GM18526 (cell line): ENCODE measurements around the gene DDR2.

Experiments used
- POLR2A ChIP-seq: IDR thresholded peaks from 3 replicates; pipeline ENCODE4 v1.6.1; 2011; ENCODE audit not compliant: insufficient read length; ENCODE audit errors: extremely low read depth

The DDR2 gene

DNA sequence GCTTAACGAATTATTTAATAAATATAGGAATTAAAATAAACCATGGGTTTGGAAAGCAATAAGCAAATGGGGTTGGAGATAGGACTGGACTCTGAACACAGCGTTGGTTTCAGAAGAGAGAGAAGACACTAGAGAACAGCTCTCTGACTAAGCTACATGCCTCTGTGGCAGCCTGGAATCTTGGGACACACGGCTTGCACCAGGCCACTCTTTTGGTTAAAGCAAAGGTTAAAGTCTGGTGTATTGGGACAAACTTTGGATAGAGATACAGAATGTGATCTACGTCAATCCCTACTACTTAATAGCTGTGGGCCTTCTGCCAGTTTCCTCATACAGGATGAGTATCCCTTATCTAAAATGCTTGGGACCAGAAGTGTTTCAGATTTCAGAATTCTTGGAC, 108.5 kb downstream of the DDR2 start:
- no peak for TF ChIP-seq POLR2A

GRCh38 chr1:162741574-162741973, 109.3 kb downstream of the DDR2 start:
- no peak for TF ChIP-seq POLR2A

DNA sequence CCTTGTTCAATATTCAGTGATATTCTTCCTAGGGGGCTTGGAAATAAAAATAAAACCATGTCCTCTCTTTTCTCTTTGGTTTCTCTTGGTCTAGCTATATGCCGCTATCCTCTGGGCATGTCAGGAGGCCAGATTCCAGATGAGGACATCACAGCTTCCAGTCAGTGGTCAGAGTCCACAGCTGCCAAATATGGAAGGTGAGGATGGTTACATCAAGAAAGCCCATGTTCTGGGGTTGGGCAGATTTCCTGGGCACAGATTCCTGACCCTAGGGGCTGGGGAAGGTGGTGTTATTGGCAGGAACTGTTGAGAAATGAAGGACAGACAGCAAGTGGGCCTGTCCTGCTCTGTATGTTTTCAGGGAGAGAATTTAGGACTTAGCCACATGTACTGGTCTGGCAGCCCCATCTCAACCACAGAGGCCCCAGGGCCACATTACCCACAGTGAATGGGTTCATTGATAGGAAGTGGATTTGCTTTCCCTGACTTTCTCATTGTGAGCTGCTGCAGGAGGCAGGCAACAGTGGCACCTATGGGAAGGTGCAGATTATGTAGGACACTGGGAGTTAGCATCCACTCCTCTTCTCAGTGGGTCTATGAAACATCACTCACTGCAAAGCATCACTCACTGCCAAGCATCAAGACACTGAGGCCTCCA, 120.9 kb downstream of the DDR2 start:
- TF ChIP-seq POLR2A: no peak

GRCh38 chr1:162753998-162754585, 121.8 kb downstream of the DDR2 start:
- no peak for TF ChIP-seq POLR2A

DNA sequence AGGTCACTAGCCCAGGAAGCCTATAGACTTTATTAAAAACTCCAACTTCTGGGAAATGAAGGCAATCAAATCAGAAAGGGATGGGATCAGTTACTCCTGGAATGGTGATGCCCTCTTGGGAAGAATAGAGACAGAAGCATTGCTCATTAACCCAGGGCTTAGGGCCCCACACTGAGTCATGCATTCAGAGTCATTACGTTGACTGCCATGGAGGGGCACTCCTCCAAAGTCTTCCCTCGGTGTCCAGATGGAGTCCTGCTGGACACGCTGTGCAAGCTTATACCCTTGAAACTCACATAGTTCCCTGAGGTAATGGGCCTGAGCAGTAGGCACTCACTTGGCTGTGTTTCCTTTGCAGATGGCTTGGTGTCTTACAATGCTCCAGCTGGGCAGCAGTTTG, 123.0 kb downstream of the DDR2 start:
- no peak for TF ChIP-seq POLR2A

DNA sequence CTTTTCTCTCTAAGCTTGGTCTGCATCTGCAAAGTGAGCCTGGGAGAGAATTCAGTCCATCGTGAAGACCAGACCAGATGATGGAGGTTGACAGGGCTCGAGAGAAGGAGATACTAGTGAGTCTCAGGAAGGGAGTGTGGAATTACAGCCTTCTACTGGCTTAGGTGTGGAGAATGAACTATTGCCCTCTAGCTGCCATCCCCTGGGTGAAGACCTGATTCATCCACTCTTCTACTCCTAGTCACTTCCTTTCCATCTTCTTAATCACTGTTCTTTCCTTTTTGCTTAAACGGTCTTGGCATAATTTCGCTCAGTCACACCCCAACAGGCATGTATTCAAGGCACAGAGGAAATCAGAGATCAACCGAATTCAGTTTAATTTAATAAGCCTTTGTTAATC, 124.3 kb downstream of the DDR2 start:
- no peak for TF ChIP-seq POLR2A

DNA sequence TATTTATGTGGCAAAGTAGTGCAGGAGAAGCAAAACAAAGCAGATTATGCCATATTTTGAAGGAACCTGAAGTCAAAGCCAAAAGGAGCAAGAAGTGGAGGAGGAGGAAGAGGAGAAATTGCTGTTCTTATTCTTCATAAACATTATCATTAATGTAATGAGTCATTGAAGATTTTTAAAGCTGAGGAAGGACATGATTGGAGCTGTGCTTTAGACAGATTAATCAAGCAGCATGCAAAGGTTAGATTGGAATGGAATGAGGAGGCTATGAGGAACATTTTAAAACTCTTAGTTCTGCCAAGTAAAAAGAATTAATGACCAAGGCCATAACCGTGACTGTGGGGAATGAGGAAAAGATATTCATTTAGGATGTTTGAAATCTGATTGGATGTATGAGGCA, 125.2 kb downstream of the DDR2 start:
- no peak for TF ChIP-seq POLR2A

- TF ChIP-seq POLR2A: no peak
These were observed 133.5 kb downstream of the DDR2 start for GRCh38 chr1:162765788-162766187.

GRCh38 chr1:162772571-162773154, 140.4 kb downstream of the DDR2 start:
- no peak for TF ChIP-seq POLR2A

GRCh38 chr1:162774007-162774406, 141.7 kb downstream of the DDR2 start:
- no peak for TF ChIP-seq POLR2A

DNA sequence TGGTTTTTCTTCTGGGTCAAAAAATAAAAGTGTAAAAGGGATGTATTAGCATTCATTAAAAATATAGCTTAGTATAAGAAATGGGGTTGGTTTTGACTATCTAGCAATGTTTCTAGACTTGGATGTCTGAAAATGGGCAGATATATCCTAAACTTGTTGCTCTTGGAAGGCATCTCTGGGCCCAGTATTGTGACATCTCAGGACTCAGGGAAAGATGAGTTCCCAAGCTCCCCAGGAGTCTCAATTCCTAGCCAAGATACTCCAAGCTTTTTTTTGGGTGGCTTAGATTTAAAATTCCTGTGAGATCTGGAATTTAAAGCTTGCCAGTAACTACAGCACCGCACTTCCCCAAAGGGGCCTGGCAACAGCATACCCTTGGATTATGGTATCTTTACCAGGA, 146.8 kb downstream of the DDR2 start:
- TF ChIP-seq POLR2A: no peak

GRCh38 chr1:162782671-162783070, 150.4 kb downstream of the DDR2 start:
- no peak for TF ChIP-seq POLR2A

DNA sequence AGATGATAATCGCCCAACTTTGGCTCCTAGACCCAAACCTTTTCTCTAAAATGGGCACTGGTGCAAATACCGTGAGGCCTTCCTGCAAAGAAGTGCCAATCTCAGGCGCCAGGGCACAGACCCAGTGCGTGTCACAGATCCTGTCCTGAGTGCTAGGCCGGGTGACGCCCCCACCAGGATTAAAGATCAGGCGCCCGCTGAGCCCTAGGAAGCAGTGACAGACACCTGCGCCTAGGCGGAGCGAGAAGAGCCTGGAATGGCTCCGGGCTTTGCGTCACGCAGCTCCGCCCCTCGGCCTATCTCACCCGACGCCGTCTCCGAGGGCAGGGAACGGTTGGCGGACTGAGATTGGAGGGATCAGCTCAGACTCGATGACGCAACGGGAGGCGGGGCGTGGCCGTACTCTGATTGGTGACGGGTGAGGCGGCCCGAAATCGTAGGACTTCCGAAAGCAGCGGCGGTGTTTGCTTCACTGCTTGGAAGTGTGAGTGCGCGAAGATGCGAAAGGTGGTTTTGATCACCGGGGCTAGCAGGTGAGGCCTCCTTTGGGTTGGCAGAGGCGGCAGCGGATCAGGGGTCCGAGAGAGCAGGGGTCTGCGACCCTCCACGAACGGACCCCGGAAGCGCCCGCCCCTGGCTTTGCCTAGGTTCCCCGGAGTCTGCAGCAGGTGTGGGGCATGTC, 158.2 kb downstream of the DDR2 start, which contains the start of gene HSD17B7:
TSS of gene HSD17B7 (plus strand) at position 400 of the 682 bp plus-strand sequence. CDS start at position 499, 99 bp downstream.
- peak; percentile 46 for TF ChIP-seq POLR2A

- no peak for TF ChIP-seq POLR2A
These were observed 190.3 kb downstream of the DDR2 start for GRCh38 chr1:162822391-162823200.

DNA sequence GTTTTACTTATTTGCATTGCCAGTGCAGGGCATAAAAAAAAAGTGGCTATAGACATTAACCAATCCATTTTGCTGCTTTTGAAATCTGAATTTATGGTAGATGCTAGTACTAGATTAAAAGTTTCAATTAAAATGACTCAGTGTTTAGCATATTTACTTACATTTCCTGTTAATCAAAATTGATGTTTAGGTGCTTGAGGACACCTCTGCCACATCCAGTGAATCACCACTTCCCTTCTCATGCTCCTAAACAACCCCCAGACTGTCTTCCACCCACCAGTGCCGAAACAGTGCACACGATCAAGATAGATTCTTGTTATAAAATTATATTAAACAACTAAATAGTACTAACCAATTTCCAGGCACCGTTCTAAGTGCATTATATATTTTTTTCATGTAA, 191.0 kb downstream of the DDR2 start:
- no peak for TF ChIP-seq POLR2A

GRCh38 chr1:162823771-162824525, 191.7 kb downstream of the DDR2 start:
- TF ChIP-seq POLR2A: no peak
